Kidney glomerular epithelial cell (primary cell): ENCODE results near the gene PHF2.
A peak's percentile ranks its signal among the peaks of the same experiment; 100 is the strongest.

Experiments
- DNase-seq: peaks from one replicate; lab custom pipeline; 2025; lab: John Stamatoyannopoulos, UW

The PHF2 gene

GRCh38 chr9:93576258-93577077 lies at the start of gene PHF2:
Gene PHF2, plus strand, starts transcription at chr9:93576584. Its CDS starts 190 bp downstream, at chr9:93576774.
- DNase-seq: no peak

- no peak for DNase-seq
These were observed 45.0 kb upstream of the PHF2 start for GRCh38 chr9:93531374-93531773.

GRCh38 chr9:93532141-93532540 lies 44.2 kb upstream of the PHF2 start:
- no peak for DNase-seq

GRCh38 chr9:93533863-93534262 lies 42.5 kb upstream of the PHF2 start:
- no peak for DNase-seq

GRCh38 chr9:93536167-93536566 lies 40.2 kb upstream of the PHF2 start:
- DNase-seq: no peak

- DNase-seq: peak; percentile 37
These were observed 39.5 kb upstream of the PHF2 start for GRCh38 chr9:93536874-93537273.

GRCh38 chr9:93540305-93540704 lies 36.1 kb upstream of the PHF2 start:
- DNase-seq: no peak

- DNase-seq: no peak
These were observed 35.4 kb upstream of the PHF2 start for GRCh38 chr9:93541005-93541404.

GRCh38 chr9:93541581-93542349 lies 34.6 kb upstream of the PHF2 start:
- DNase-seq: no peak

- no peak for DNase-seq
These were observed 33.3 kb upstream of the PHF2 start for GRCh38 chr9:93543117-93543516.

- no peak for DNase-seq
These were observed 30.0 kb upstream of the PHF2 start for GRCh38 chr9:93546356-93546755.

- no peak for DNase-seq
These were observed 26.8 kb upstream of the PHF2 start for GRCh38 chr9:93549611-93550010.

- no peak for DNase-seq
These were observed 23.5 kb upstream of the PHF2 start for GRCh38 chr9:93552923-93553322.

- DNase-seq: no peak
These were observed 21.0 kb upstream of the PHF2 start for GRCh38 chr9:93555370-93555769.

GRCh38 chr9:93557366-93558137 lies 18.8 kb upstream of the PHF2 start:
- no peak for DNase-seq

GRCh38 chr9:93558503-93558902 lies 17.9 kb upstream of the PHF2 start:
- DNase-seq: no peak

GRCh38 chr9:93560991-93561390 lies 15.4 kb upstream of the PHF2 start:
- no peak for DNase-seq

- DNase-seq: no peak
These were observed 14.2 kb upstream of the PHF2 start for GRCh38 chr9:93562157-93562556.

GRCh38 chr9:93565089-93565488 lies 11.3 kb upstream of the PHF2 start:
- DNase-seq: no peak

GRCh38 chr9:93566408-93567270 lies 9.7 kb upstream of the PHF2 start:
- peak; percentile 93 for DNase-seq

GRCh38 chr9:93567271-93567959 lies 9.0 kb upstream of the PHF2 start:
- DNase-seq: no peak
